Right lobe of liver (tissue), 6 donors: ENCODE data around the gene MAP4K2. TPM values are rescaled to one million over a fixed set of nuclear protein-coding genes. Genes with fewer than 3 reads are reported as not detected.

ENCODE experiments used
- ATAC-seq, 4 donors: fragments of 200-7000 bp; cut with Tn5 transposase; one replicate each; pipeline ENCODE4 v1.9.1; 2020; ENCODE audit warnings: mild to moderate bottlenecking in 4 of 4, moderate library complexity in 4 of 4
- DNase-seq, 3 donors: peaks; one replicate each; pipeline ENCODE4 v3.0.0-alpha.2; 2020
- H3K27ac ChIP-seq, 3 donors: fragments of 200-600 bp; one replicate each; pipeline ENCODE4 v1.8.0; 2022
- H3K27me3 ChIP-seq, 2 donors: fragments of 200-600 bp; one replicate each; pipeline ENCODE4 v1.8.0; 2022
- H3K36me3 ChIP-seq, 4 donors: fragments of 200-600 bp; sonication (generic) in 1 of 4; one replicate each; pipeline versions ENCODE4 v1.5.1 to v1.8.0; 2017 to 2022; ENCODE audit warnings: control low read depth in 1 of 4
- H3K4me1 ChIP-seq, 4 donors: fragments of 200-600 bp; sonication (generic) in 1 of 4; one replicate each; pipeline versions ENCODE4 v1.5.1 to v1.8.0; 2017 to 2022; ENCODE audit warnings: control low read depth in 1 of 4
- H3K4me3 ChIP-seq, 3 donors: fragments of 200-600 bp; one replicate each; pipeline ENCODE4 v1.8.0; 2022
- H3K9me3 ChIP-seq, 4 donors: fragments of 200-600 bp; sonication (generic) in 1 of 4; one replicate each; pipeline versions ENCODE4 v1.5.1 to v1.8.0; 2017 to 2022; ENCODE audit warnings: control low read depth in 1 of 4
- CTCF ChIP-seq, 4 donors: fragments of 200-600 bp in 3 of 4; fragments of 450-650 bp in 1 of 4; IDR thresholded peaks; one replicate each; pipeline versions ENCODE4 v1.5.1 to v1.8.0; 2016 to 2022; ENCODE audit warnings: antibody characterized with exemption in 4 of 4, mild to moderate bottlenecking in 2 of 4
- POLR2A ChIP-seq: fragments of 450-650 bp; IDR thresholded peaks from one replicate; pipeline ENCODE4 v1.6.1; 2017; ENCODE audit warnings: antibody characterized with exemption, mild to moderate bottlenecking
- WGBS: methylation state at CpG from one replicate; pipeline ENCODE4 v1.1.6; 2018; ENCODE audit warnings: low coverage, low lambda C conversion rate; ENCODE audit not compliant: insufficient coverage; ENCODE audit errors: missing lambda C conversion rate; 5-methylcytosine and 5-hydroxymethylcytosine counted together
- intact Hi-C, 2 donors: fragments of 100-400 bp; cut with DNase I; formaldehyde crosslinking; loops; one replicate each; pipeline versions ENCODE4 v1.11.2 to v1.14.1; 2022
- total RNA-seq, 6 experiments: library from RNA; depleted of rRNA in 2 of 6; stranded (reverse); fragments of >200 nt in 2 of 6; fragmentation: NEBNext Ultra II Directional in 3 of 6; extraction: Animal tissue kit (Norgen Biotek cat#: 25700) in 3 of 6; gene quantifications; one replicate each; pipeline versions ENCODE4 v1.1.0 to v1.2.4, GENCODE V29; 2016 to 2023
- donor health status: DM: no; HTN: yes; CAD: no.
- donor health status: DM: no; HTN: no; CAD: no.
- donor health status: DM: no; HTN: no; CAD: no.
- donor health status: DM: no; HTN: yes; CAD: no.
- donor health status: DM: no; HTN: yes; CAD: no.

The MAP4K2 gene
- total RNA-seq, 6 experiments from 2014 or later: 3.4 to 14.7 (median 4.8) TPM

GRCh38 chr11:64814712-64815187 lies 11.7 kb upstream of the MAP4K2 start:
- Histone ChIP-seq H3K27me3 (no peaks in the 10 kb centered on the region), H3K9me3 (no peaks in the 10 kb centered on the region), H3K4me1 (peaks cover 0 to 14% (median 0%) of the 10 kb centered on the region in 4 donors), H3K27ac (no peak overlapping the region), H3K36me3 (no peaks in the 10 kb centered on the region), H3K4me3 (no peak overlapping the region)
- ATAC-seq (no peak), DNase-seq (no peak)
- intact Hi-C loops: no loop called here
- TF ChIP-seq POLR2A: no peak
- no peak for TF ChIP-seq CTCF (IDR thresholded peaks at IDR 0.05)
- WGBS: 75% methylated on average over 6 of the region's 7 CpGs

- DNase-seq: no peak
- Histone ChIP-seq H3K9me3 (no peaks in the 10 kb centered on the region), H3K4me3 (no peak overlapping the region), H3K27ac (no peak overlapping the region), H3K36me3 (no peaks in the 10 kb centered on the region), H3K27me3 (no peaks in the 10 kb centered on the region), H3K4me1 (peaks cover 0 to 19% (median 0%) of the 10 kb centered on the region in 4 donors)
- intact Hi-C loops: no loop called here
- ATAC-seq: no peak
- WGBS: 90% methylated on average over 5 of the region's 5 CpGs
- TF ChIP-seq CTCF (IDR thresholded peaks at IDR 0.05) (no peak), POLR2A (no peak)
These were observed 10.8 kb upstream of the MAP4K2 start for GRCh38 chr11:64813826-64814225.

GRCh38 chr11:64810891-64811272 lies 7.9 kb upstream of the MAP4K2 start:
- ATAC-seq: peak; percentile 14 to 40 (median 31)
- H3K27me3 ChIP-seq: no peaks in the 10 kb centered on the region
- DNase-seq: no peak
- H3K4me1 ChIP-seq: peaks cover 0 to 14% (median 0%) of the 10 kb centered on the region in 4 donors
- H3K27ac ChIP-seq: peak overlapping the region; percentile 38 to 64 (median 44)
- 42% methylated on average over 17 of the region's 17 CpGs for WGBS
- TF ChIP-seq CTCF (IDR thresholded peaks at IDR 0.05) (no peak), POLR2A (no peak)
- intact Hi-C loops: no loop called here
- H3K9me3 ChIP-seq: no peaks in the 10 kb centered on the region
- H3K36me3 ChIP-seq: no peaks in the 10 kb centered on the region
- peak overlapping the region; percentile 77 to 87 (median 78) for H3K4me3 ChIP-seq

- WGBS: 0% methylated on average over 16 of the region's 46 CpGs
- TF ChIP-seq CTCF (IDR thresholded peaks at IDR 0.05) (no peak), POLR2A (peak; percentile 81)
- Histone ChIP-seq H3K4me1 (peaks cover 0 to 10% (median 0%) of the 10 kb centered on the region in 4 donors), H3K36me3 (peaks cover 0 to 2% (median 0%) of the 10 kb centered on the region in 4 donors), H3K9me3 (no peaks in the 10 kb centered on the region), H3K27me3 (no peaks in the 10 kb centered on the region), H3K27ac (peak within 1 kb of the TSS; percentile 38 to 64 (median 44)), H3K4me3 (peak within 1 kb of the TSS; percentile 77 to 87 (median 78))
- ATAC-seq (peak; percentile 96 to 98 (median 96)), DNase-seq (peak; percentile 95 to 98 (median 97))
- intact Hi-C loops: no loop called here
These were observed 7.4 kb upstream of the MAP4K2 start, which contains the start of gene MEN1 for GRCh38 chr11:64810271-64810890. Gene MEN1, minus strand, starts transcription at chr11:64810551. Its CDS starts 442 bp downstream, at chr11:64810109.
